Aorta (tissue), 5 donors: Measurements from ENCODE around the gene ZFP2. TPM values are rescaled to one million over a fixed set of nuclear protein-coding genes. Genes with fewer than 3 reads are reported as not detected.

Experiments used
- ATAC-seq: fragments of 200-7000 bp; cut with Tn5 transposase; one replicate; pipeline ENCODE4 v1.9.1; 2022; ENCODE audit warnings: moderate library complexity; ENCODE audit not compliant: low FRiP score
- DNase-seq, 2 donors: peaks; one replicate each; pipeline ENCODE4 v3.0.0-alpha.2; 2020
- H3K27ac ChIP-seq, 2 donors: one replicate each; pipeline ENCODE4 v1.5.1; 2013; ENCODE audit warnings: low read length in 2 of 2, mild to moderate bottlenecking in 2 of 2, moderate library complexity in 2 of 2, control low read depth in 1 of 2, inconsistent platforms in 1 of 2, low read depth in 1 of 2
- H3K27me3 ChIP-seq, 2 donors: one replicate each; pipeline ENCODE4 v1.6.1; 2013; ENCODE audit warnings: control low read depth in 1 of 2, low read length in 1 of 2, mild to moderate bottlenecking in 1 of 2, moderate library complexity in 1 of 2; ENCODE audit not compliant: insufficient read depth in 2 of 2, control insufficient read depth in 1 of 2
- H3K36me3 ChIP-seq, 2 donors: one replicate each; pipeline ENCODE4 v1.6.1; 2013; ENCODE audit warnings: control low read depth in 1 of 2, low read length in 1 of 2, mild to moderate bottlenecking in 1 of 2; ENCODE audit not compliant: insufficient read depth in 2 of 2, control insufficient read depth in 1 of 2
- H3K4me1 ChIP-seq, 2 donors: one replicate each; pipeline ENCODE4 v1.6.1; 2013; ENCODE audit warnings: low read length in 2 of 2, control low read depth in 1 of 2, mild to moderate bottlenecking in 1 of 2, moderate library complexity in 1 of 2; ENCODE audit not compliant: insufficient read depth in 2 of 2, control insufficient read depth in 1 of 2
- H3K4me3 ChIP-seq, 2 donors: one replicate each; pipeline ENCODE4 v1.5.1; 2013; ENCODE audit warnings: low read length in 2 of 2, control low read depth in 1 of 2, mild to moderate bottlenecking in 1 of 2
- H3K9me3 ChIP-seq: one replicate; pipeline ENCODE4 v1.6.1; 2013; ENCODE audit warnings: mild to moderate bottlenecking, low read length; ENCODE audit not compliant: control insufficient read depth
- WGBS, 2 donors: extraction: QIAGEN DNeasy Blood & Tissue Kit; methylation state at CpG; one replicate each; pipeline ENCODE4 v1.1.7; 2013; 5-methylcytosine and 5-hydroxymethylcytosine counted together
- intact Hi-C, 2 donors: fragments of 100-400 bp; cut with DNase I; formaldehyde crosslinking; loops; one replicate each; pipeline versions ENCODE4 v1.14.2 to v1.15.0; 2022
- polyA plus RNA-seq, 2 donors: library from polyadenylated mRNA; stranded (reverse); fragments of 200-250 nt; gene quantifications; one replicate each; pipeline ENCODE4 v1.2.3, GENCODE V29; 2013
- total RNA-seq, 2 donors: library from RNA; stranded (reverse); fragmentation: NEBNext Ultra II Directional; extraction: Animal tissue kit (Norgen Biotek cat#: 25700); gene quantifications; one replicate each; pipeline ENCODE4 v1.2.1, GENCODE V29; 2021
- donor health status: healthy with polysubstance abuse.
- donor health status: Bipolar disorder and iron deficiency.
- donor health status: DM: no; HTN: no; CAD: no.
- donor health status: DM: no; HTN: no; CAD: no.
- donor health status: DM: yes; HTN: yes; CAD: no.

Gene ZFP2
- total and polyA plus RNA-seq, 4 donors = 1.6 to 3.4 (median 2.1) TPM

DNA sequence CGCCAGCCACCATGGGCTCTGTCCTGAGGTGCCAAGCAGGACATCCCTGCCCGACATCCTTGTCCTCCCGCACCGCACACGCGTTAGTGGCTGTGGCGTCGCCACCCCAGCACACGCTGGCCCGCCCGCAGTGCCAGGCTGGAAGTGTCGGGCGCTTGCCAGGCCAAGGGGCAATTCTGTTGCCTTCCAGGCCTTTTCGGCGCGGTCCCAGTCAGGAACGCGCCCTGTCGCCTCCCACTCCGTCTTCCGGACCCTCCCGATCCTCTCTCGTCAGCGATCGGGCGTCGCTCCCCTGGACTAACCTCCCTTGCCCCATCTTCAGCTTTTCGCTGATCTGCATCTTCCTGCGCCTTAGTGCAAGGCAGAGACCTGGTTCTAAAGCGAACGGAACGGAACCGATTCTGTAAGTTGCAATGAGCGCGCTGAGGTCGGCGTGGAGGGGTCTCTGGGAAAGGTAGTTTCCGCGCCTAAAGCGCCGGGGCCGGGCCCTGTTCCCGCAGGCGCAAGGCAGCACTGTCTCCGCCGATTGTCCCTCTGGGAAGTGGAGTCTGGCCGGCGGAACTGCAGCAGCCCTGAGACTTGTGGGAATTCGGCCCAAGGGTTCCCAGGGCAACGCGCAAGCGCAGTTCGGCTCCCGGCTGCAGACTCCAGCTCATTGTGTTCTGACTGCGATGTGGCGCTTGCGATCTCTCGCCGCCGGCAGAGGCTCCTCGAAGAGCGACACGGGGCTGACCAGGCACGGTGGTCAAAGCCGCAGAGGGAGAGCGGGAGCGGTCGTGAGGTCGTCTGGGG, 45.1 kb downstream of the ZFP2 start, which contains the start of gene ZNF454:
TSS of gene ZNF454 (plus strand) at position 630 of the 792 bp plus-strand sequence. CDS start 1,594 bp downstream, outside the sequence.
- Histone ChIP-seq H3K36me3 (no peaks in the 10 kb centered on the region), H3K9me3 (peaks cover 11% of the 10 kb centered on the region), H3K27me3 (no peaks in the 10 kb centered on the region), H3K4me1 (no peaks in the 10 kb centered on the region), H3K4me3 (peak within 1 kb of the TSS; percentile 42 to 51), H3K27ac (peak within 1 kb of the TSS in 1 of 2 donors; percentile 19)
- 0 to 1% methylated on average over 68 to 69 of the region's 69 CpGs for WGBS, 2 donors
- intact Hi-C loops = no loop called here
- ATAC-seq (peak; percentile 96), DNase-seq (peak; percentile 91 to 96)

DNA sequence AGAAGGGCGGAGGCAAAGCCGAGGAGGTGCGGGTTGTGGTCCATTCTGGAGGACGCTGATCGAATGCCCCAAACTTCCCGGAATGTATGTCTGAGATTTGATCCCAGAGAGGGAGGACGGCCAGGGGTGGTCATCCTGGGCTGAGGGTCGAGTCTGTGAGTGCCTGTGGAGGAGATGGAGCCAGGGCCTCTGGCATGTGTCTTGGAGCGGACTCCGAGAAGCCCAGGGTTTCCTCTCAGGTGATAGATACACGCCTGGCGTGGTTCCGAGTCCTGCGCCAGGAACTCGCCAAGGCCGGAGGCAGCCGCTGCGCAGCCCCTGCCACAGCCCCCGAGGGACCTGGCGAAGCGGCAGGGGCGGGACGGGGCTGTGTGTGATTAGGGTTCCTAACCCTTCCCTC, 45.6 kb downstream of the ZFP2 start:
- peaks cover 0 to 2% of the 10 kb centered on the region in 2 donors for H3K36me3 ChIP-seq
- no peak overlapping the region for H3K27ac ChIP-seq
- no peaks in the 10 kb centered on the region for H3K4me1 ChIP-seq
- no peaks in the 10 kb centered on the region for H3K27me3 ChIP-seq
- intact Hi-C loops = no loop called here
- DNase-seq (peak in 1 of 2 donors; percentile 75), ATAC-seq (peak; percentile 5)
- peak overlapping the region; percentile 42 to 51 for H3K4me3 ChIP-seq
- peaks cover 12% of the 10 kb centered on the region for H3K9me3 ChIP-seq
- WGBS, 2 donors = 1 to 2% methylated on average over 23 of the region's 23 CpGs

DNA sequence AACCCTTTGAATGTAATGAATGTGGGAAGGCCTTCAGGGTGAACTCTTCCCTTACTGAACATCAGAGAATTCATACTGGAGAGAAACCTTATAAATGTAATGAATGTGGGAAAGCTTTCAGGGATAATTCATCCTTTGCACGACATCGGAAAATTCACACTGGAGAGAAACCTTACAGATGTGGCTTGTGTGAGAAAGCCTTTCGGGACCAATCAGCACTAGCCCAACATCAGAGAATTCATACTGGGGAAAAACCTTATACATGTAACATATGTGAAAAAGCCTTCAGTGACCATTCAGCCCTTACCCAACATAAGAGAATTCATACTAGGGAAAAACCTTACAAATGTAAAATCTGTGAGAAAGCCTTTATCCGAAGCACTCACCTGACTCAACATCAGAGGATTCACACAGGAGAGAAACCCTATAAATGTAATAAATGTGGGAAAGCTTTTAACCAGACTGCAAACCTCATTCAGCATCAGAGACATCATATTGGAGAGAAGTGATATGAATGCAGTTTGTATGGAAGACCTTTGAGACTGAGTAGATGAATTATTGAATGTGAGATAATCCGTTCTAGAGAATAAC, 69.8 kb downstream of the ZFP2 start:
- ATAC-seq = no peak
- no peak for DNase-seq
- WGBS, 2 donors = 97 to 98% methylated on average over 5 of the region's 5 CpGs
- no peak overlapping the region for H3K27ac ChIP-seq
- no peaks in the 10 kb centered on the region for H3K27me3 ChIP-seq
- peaks cover 35% of the 10 kb centered on the region for H3K9me3 ChIP-seq
- no peak overlapping the region for H3K4me3 ChIP-seq
- intact Hi-C loops = no loop called here
- H3K36me3 ChIP-seq = peaks cover 6 to 13% of the 10 kb centered on the region in 2 donors
- no peaks in the 10 kb centered on the region for H3K4me1 ChIP-seq

DNA sequence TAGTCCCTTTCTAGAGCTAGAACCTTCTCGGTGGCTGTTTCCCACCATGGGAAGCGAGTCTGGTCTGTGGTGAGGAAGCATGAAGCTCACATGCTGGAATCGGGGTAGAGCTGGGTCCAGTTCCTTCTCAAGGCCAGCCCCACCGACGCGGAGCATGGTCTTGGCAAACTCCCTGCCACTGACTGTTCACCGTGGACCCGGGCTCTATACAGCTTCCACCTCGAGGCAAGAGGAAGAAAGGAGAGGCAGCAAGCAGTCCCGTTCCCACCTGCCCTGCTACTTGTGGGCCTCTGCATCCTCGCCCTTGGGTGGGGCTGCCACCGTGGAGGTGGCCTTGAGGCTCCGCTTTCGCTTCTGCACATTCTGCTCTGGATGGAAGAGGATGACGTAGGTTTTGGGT, 85.7 kb downstream of the ZFP2 start:
- 97 to 99% methylated on average over 15 of the region's 15 CpGs for WGBS, 2 donors
- DNase-seq = no peak
- intact Hi-C loops = no loop called here
- Histone ChIP-seq H3K4me3 (no peak overlapping the region), H3K36me3 (no peaks in the 10 kb centered on the region), H3K27me3 (no peaks in the 10 kb centered on the region), H3K9me3 (peaks cover 54% of the 10 kb centered on the region), H3K27ac (no peak overlapping the region), H3K4me1 (no peaks in the 10 kb centered on the region)
- no peak for ATAC-seq

Other genes with a start within 250 kb of the ZFP2 start
- gene ZNF354A, start 165.3 kb upstream of the ZFP2 start, total RNA-seq = 10 to 100 TPM in 1 of 2 donors, 1 to 10 TPM in 1; 9.5 to 16.2 TPM
- gene ZNF354A, start 165.3 kb upstream of the ZFP2 start, polyA plus RNA-seq = 10 to 100 TPM in 1 of 2 donors, 1 to 10 TPM in 1; 9.0 to 11.1 TPM
- gene ZNF354B, start 36.0 kb upstream of the ZFP2 start, total RNA-seq = 10 to 100 TPM; 14.4 to 22.9 TPM
- gene ZNF354B, start 36.0 kb upstream of the ZFP2 start, polyA plus RNA-seq = 10 to 100 TPM in 1 of 2 donors, 1 to 10 TPM in 1; 2.3 to 16.6 TPM
- gene ZNF454, start 45.3 kb downstream of the ZFP2 start, total RNA-seq = 1 to 10 TPM; 2.2 to 5.6 TPM
- gene ZNF454, start 45.3 kb downstream of the ZFP2 start, polyA plus RNA-seq = 1 to 10 TPM; 1.5 TPM
- gene GRM6, start 99.4 kb downstream of the ZFP2 start, total RNA-seq = not detected
- not detected for gene GRM6, start 99.4 kb downstream of the ZFP2 start, polyA plus RNA-seq
- 1 to 10 TPM; 5.7 to 6.1 TPM for gene ZNF879, start 127.9 kb downstream of the ZFP2 start, total RNA-seq
- 1 to 10 TPM; 1.4 to 2.9 TPM for gene ZNF879, start 127.9 kb downstream of the ZFP2 start, polyA plus RNA-seq
- 10 to 100 TPM in 1 of 2 donors, 1 to 10 TPM in 1; 6.3 to 10.2 TPM for gene ZNF354C, start 164.5 kb downstream of the ZFP2 start, total RNA-seq
- 1 to 10 TPM; 1.0 to 3.6 TPM for gene ZNF354C, start 164.5 kb downstream of the ZFP2 start, polyA plus RNA-seq